GM06990 (cell line): ENCODE measurements around the gene BST1.

ENCODE experiments used
- DNase-seq: peaks from one replicate; pipeline ENCODE4 v3.0.0-alpha.2; 2011; ENCODE audit not compliant: insufficient read length; ENCODE audit errors: extremely low read depth
- H3K27me3 ChIP-seq: replicated peaks from 2 replicates; pipeline ENCODE4 v1.6.0; 2011; ENCODE audit warnings: low read length; ENCODE audit not compliant: control insufficient read depth, insufficient read depth
- H3K36me3 ChIP-seq: 2 replicates; pipeline ENCODE4 v1.5.1; 2011; ENCODE audit warnings: low read length; ENCODE audit not compliant: control insufficient read depth, insufficient read depth
- H3K4me3 ChIP-seq: replicated peaks from 2 replicates; pipeline ENCODE4 v1.5.1; 2011; ENCODE audit warnings: low read depth, mild to moderate bottlenecking, control low read depth, low read length
- TF ChIP-seq, protein P1 (sequence below): IDR thresholded peaks from 2 replicates; pipeline ENCODE4 v1.5.1; 2011; ENCODE audit warnings: low read length, control low read depth, mild to moderate bottlenecking, inconsistent platforms; ENCODE audit not compliant: insufficient read depth, poor library complexity, severe bottlenecking

BST1 gene

GRCh38 chr4:15677507-15677988, 25.3 kb upstream of the BST1 start:
- no peak for DNase-seq
- no peak overlapping the region for H3K4me3 ChIP-seq
- no peaks in the 10 kb centered on the region for H3K36me3 ChIP-seq
- TF ChIP-seq, protein P1, sequence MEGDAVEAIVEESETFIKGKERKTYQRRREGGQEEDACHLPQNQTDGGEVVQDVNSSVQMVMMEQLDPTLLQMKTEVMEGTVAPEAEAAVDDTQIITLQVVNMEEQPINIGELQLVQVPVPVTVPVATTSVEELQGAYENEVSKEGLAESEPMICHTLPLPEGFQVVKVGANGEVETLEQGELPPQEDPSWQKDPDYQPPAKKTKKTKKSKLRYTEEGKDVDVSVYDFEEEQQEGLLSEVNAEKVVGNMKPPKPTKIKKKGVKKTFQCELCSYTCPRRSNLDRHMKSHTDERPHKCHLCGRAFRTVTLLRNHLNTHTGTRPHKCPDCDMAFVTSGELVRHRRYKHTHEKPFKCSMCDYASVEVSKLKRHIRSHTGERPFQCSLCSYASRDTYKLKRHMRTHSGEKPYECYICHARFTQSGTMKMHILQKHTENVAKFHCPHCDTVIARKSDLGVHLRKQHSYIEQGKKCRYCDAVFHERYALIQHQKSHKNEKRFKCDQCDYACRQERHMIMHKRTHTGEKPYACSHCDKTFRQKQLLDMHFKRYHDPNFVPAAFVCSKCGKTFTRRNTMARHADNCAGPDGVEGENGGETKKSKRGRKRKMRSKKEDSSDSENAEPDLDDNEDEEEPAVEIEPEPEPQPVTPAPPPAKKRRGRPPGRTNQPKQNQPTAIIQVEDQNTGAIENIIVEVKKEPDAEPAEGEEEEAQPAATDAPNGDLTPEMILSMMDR, result no peak
- H3K27me3 ChIP-seq, result no peaks in the 10 kb centered on the region

GRCh38 chr4:15681067-15681371, 21.8 kb upstream of the BST1 start:
- peak overlapping the region; percentile 91 for H3K4me3 ChIP-seq
- H3K27me3 ChIP-seq, result no peaks in the 10 kb centered on the region
- no peaks in the 10 kb centered on the region for H3K36me3 ChIP-seq
- TF ChIP-seq, protein P1, result no peak
- no peak for DNase-seq

DNA sequence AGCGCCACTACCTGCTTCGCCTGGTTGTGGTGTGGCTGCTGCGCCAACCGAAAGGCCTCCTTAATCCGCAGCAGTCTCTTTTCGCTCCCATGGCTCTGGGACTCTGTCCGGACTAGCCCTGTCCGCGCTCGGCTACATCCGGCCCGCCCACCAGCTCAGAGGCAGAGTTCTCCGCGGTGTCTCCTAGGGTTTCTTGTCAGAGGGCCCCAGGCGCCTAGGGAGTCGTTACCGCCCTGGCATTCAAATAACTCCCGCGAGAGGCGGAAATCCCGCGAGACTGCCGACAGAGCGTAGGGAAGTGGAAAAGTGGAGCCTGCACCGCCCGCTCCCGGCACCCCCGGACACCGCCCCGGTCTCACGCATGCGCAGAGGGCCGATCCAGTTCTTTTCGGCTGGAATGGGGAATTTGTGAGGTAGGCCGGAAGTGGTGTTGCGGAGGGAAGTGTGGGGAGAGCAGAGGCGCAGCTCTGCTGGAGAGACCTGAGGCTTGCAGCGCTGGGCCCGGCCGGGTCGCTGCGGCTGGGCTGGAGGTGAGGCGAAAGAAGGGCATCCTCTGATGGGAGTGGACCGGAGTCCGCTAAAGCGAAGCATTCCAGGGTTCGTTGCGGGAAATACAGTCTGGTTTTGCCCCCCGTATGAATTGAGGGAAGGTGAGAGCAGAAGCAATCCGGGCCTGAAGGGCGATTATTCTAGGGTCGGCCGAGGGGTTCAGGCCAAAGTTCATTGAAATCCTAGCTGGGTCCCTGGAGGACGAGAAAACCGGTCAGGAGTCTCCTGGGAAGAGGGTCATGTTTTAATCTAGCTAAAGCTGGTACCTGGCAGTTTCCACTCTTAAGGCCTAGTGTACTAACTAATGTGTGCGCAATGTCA, 21.3 kb upstream of the BST1 start, which contains the start of gene FAM200B:
FAM200B (plus strand) TSS at position 456 of the 870 bp plus-strand sequence. CDS start 5,151 bp downstream, outside the sequence.
- peak; percentile 96 for DNase-seq
- peak within 1 kb of the TSS; percentile 91 for H3K4me3 ChIP-seq
- H3K27me3 ChIP-seq, result no peaks in the 10 kb centered on the region
- no peaks in the 10 kb centered on the region for H3K36me3 ChIP-seq
- TF ChIP-seq, protein P1, result no peak

DNA sequence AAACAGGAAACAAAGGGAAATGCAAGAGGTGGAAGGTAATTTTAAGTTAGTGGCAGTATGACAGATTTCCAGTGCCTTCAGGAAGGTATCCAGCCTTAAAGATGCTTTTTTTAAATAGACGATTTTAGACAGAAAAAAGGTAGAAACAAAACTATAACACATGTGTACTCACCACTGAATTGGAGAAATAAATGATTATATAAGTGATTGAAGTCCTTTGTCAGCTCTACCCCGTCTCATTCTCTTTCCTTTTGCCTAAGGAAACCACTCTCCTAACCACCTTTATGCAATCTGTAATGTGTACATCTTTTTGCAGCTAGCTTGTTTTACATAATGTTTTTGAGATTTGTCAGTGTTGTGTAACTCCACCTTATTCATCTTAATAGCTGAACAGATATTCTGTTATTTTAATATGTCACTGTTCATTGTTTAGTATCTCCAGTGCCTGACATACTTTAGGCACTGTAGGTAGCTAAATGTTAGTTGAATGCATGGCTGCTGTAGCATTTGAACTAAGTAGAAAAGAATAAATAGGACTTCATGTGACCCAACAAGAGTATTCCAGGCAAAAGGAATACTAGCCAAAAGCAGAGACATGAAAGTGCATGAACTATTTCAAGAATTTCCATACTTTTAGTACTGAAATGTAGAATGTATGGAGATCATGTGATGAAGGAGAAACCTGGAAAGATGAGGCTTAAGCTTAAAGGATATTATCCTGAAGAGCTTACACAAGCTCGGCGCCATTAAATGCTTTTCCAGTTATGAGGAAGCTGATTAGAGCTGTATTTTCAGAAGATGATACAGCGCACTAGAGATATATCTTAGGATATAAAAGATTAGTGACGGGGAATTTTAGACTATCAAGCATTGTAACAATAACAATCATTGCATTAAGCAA, 20.4 kb upstream of the BST1 start:
- no peak for DNase-seq
- Histone ChIP-seq H3K36me3 (no peaks in the 10 kb centered on the region), H3K4me3 (peak overlapping the region; percentile 91), H3K27me3 (no peaks in the 10 kb centered on the region)
- TF ChIP-seq, protein P1, result no peak

GRCh38 chr4:15683143-15683495, 19.7 kb upstream of the BST1 start:
- Histone ChIP-seq H3K27me3 (no peaks in the 10 kb centered on the region), H3K4me3 (no peak overlapping the region), H3K36me3 (no peaks in the 10 kb centered on the region; the same call in 1 of the 2 replicates)
- DNase-seq, result no peak
- TF ChIP-seq, protein P1, result no peak
